Stimulated activated naive CD4-positive, alpha-beta T cell (primary cell): ENCODE measurements around the gene SLC35F6.
"Not testable (repeated sequence)": the region's sequence is repeated elsewhere in the genome, so short reads cannot be mapped to it uniquely, and the experiment has no call there.

Source experiments
- DNase-seq, 6 experiments: peaks; one replicate each; lab custom pipeline; 2025; lab: John Stamatoyannopoulos, UW

Gene SLC35F6

DNA sequence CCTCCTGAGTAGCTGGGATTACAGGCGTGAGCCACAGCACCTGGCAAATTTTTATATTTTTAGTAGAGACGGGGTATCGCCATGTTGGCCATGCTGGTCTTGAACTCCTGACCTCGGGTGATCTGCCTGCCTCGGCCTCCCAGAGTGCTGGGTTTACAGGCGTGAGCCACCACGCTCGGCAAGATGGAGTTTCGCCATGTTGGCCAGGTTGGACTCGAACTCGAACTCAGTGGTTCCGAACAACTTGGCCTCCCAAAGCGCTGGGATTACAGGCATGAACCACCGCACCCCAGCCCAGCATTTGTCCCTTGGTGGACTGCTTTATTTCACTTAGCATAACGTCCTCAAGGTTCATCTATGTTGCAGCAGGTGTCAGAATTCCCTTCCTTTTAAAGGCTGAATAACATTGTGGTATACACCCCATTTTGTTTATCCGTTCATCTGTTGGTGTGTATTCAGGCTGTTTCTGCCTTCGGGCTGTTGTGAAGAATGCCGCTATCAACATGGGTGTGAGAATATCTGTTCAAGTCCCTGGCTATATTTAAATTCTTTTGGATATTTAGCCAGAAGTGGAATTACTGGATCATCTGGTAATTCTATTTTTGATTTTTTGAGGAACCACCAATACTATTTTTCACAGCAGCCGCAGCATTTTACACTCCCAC, 20.6 kb downstream of the SLC35F6 start:
- DNase-seq = no peak

DNA sequence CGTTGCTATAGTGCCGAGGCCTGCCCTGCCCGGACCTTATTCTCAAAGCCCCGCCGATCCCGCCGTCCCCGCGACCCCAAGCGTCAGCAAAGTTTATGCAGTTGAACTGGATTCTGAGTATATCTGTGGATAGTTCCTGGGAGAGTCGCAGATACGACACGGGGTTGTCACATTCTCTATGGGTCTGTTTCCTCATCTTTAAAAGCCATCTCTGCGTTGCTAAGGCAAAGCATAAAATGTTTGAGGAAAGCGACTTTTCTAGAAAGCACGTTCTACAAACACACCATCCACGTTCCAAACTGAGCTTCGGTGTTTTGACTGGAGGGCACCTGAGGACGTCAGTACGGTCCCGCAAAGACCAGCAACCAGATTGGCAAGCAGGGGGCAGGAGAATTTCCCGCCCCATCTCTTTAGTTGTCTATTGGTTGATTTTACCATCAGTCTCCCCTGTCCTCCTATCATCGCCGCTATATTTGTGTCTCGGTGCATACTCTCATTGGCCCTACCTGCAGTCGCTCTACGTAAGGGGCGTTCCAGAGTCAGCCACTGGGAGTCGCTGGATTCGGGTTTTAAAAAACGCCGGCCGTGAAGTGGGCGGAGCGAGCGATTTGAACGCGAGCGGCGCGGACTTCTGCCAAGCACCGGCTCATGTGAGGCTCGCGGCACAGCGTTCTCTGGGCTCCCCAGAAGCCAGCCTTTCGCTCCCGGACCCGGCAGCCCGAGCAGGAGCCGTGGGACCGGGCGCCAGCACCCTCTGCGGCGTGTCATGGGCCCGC, 21.5 kb downstream of the SLC35F6 start, which contains the start of gene CENPA:
Gene CENPA (plus strand): TSS at position 626 of the 776 bp plus-strand sequence. CDS start 141 bp downstream, at position 767.
- peak; percentile 87 to 98 (median 94) for DNase-seq

DNA sequence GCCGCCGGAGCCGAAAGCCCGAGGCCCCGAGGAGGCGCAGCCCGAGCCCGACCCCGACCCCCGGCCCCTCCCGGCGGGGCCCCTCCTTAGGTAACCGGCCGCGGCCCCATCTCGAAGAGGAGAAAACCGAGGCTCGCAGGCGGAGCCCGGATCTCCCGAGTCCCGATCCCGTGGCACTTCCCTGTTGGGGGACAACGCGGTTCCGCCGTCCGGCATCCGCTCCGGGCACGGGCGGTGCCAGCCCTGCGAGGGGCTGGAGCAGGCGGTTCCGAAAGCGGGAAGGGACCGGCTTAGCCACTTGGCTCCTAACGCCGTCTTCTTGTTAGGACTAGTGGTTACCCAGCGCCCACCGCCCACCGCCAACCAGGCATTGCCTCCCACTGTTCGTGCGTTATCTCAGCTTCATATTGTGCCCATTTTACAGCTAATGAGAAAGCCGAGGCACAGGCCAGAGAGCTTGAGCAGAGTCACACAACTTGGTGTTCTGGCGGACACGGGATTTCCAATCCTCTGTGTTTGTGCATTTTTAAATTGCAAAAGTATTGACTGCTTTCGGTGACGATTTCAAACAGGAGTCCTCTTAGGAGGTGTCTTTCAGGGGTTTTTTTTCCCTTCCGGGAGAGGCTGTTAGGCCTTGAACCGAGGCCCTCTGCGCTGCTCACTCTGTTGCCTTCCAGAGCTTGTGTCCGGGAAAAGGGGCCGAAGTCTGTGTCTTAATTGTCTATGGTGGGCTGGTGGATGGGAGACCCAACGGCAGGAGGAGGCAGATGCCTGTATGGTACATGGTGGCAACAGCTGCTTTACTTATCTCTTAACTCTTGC, 22.3 kb downstream of the SLC35F6 start:
- peak in 2 of 6 experiments; percentile 14 to 25 for DNase-seq

GRCh38 chr2:26792720-26793119, 28.6 kb downstream of the SLC35F6 start:
- no peak for DNase-seq

GRCh38 chr2:26793518-26793917, 29.4 kb downstream of the SLC35F6 start:
- no peak for DNase-seq

DNA sequence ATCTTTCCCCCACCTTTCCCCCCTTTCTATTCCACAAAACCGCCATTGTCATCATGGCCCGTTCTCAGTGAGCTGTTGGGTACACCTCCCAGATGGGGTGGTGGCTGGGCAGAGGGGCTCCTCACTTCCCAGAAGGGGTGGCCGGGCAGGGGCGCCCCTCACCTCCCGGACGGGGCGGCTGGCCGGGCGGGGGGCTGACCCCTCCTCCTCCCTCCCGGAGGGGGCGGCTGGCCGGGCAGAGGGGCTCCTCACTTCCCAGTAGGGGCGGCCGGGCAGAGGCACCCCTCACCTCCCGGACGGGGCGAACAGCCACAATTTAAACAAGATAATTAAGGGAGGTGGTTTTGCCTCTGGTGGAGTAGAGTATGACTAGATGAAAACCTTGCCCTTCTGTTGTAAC, 31.1 kb downstream of the SLC35F6 start:
- not testable (repeated sequence) for DNase-seq

GRCh38 chr2:26801328-26801727, 37.2 kb downstream of the SLC35F6 start:
- DNase-seq = no peak

GRCh38 chr2:26801796-26802195, 37.7 kb downstream of the SLC35F6 start:
- DNase-seq = no peak

DNA sequence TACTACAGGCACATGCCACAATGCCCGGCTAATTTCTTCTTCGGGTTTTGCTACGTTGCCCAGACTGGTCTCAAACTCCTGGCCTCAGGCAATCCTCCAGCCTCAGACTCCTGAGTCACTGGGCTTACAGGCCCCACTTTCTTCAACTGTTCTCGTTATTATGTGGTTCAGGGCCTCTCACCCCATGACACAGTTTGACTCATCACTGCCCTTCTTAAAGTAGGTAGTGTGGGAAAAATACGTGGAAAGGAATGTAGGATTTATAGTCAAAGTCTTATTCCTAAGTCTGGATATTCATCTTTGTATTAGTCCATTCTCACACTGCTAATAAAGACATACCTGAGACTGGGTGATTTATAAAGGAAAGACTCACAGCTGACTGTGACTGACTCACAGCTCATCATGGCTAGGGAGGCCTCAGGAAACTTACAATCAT, 41.2 kb downstream of the SLC35F6 start:
- no peak for DNase-seq

DNA sequence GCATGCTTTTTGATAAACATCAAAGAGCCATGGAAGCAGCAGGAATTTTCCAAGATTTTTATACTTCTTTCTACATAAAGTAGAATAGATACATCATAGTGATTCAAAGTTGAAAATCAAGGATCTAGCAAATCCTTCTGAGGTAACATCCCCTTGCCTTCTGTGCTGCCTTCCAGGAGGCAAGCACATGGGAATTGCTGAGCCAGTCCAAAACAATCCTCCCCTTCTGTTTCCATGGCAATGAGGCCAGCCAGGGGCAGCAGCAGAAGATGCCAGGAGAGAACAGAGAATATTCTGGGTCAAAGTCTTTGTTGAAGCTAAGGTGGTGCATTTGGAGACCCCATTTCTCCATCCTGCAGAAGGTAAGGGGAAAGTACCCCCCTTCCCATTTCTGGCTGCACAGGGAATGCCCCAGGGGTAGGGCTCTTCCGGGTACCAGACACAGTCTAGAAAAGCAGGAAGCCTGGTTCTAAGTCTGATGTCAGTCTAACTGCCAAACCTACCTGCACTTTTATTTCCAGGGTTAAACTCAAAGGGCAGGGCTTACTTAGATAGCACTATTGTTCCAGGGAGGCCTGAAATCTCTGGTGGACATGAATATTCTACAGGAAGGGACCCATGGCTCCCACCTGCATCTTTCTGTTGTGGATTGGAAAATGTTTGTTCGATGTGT, 43.8 kb downstream of the SLC35F6 start:
- DNase-seq = no peak

- DNase-seq = no peak
Observed at GRCh38 chr2:26809211-26809610, 45.1 kb downstream of the SLC35F6 start.

DNA sequence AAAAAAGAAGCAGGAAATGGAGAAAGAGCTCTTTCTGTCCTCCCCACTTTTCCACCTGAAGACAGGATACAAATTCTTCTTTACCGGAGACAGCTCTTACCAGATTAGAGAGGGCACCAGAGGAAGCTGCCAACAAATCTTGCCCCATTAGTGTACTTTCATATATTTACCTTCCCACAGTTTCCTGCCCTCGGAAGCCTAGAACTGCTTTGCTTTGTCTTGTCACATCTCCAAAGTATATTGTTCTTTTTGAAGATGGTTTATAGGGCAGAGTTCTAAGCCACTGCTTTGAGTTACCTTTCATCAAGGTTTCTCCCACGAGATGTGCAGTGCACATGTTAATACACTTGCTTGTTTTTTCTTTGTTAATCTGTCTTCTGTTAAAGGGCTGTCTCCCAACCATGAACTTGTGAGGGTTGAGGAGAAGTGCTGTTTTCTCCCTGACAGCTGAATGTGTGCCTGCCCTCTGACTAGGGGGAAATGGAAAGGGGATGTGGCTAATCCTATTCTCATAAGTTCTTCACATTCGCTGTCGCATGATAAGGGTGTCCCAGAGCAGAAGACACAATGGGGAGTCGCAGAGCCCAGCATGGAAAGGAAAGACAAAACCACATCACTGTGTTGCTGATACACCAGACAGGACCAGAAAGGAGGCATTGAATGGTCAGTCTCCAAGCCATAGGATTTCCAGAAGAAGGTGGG, 45.9 kb downstream of the SLC35F6 start:
- peak in 3 of 6 experiments; percentile 61 to 71 (median 69) for DNase-seq

- no peak for DNase-seq
Observed at GRCh38 chr2:26811261-26811660, 47.2 kb downstream of the SLC35F6 start.

DNA sequence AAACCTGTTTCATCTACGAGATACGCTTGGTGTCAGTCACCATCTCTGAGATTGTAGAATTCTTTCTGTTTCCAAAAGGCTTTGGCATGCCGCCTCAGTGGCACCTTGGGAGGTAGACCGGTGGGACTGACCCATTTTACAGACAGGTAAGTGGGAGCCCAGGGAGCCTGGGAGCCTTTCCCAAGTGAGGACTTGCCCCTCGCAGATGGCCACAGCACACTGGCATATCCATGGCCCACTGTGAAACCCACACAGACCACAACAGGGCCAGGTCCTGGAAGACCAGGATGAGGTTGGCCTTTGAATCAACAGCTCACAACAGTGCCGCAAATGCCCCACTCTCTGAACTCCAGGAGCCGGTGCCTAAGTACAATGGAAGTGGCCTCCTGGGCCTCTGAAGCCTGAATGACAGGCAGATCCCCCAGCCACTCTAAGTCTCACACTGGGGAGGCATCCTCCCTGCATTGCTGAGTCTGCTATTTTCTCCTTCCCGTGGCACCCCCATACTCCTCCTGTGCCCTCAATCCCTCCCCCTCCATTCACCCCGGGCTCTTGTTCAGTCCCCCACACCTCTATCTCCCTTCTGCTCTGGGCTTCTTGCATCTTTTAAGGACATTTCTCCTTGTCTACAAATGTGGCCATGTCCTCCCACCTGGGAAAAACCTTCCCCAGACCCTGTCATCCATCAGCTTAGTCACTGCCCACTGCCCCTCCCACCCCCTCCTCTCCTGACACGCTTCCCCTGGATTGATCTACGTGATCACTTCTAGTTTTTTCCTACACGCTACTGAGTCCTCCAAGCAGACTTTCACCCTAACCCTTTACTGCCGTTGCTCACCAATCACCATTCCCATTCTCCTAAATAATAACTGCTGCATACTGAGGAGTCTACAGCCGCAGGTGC, 48.0 kb downstream of the SLC35F6 start:
- no peak for DNase-seq

- DNase-seq = no peak
Observed at GRCh38 chr2:26812731-26813130, 48.6 kb downstream of the SLC35F6 start.

DNA sequence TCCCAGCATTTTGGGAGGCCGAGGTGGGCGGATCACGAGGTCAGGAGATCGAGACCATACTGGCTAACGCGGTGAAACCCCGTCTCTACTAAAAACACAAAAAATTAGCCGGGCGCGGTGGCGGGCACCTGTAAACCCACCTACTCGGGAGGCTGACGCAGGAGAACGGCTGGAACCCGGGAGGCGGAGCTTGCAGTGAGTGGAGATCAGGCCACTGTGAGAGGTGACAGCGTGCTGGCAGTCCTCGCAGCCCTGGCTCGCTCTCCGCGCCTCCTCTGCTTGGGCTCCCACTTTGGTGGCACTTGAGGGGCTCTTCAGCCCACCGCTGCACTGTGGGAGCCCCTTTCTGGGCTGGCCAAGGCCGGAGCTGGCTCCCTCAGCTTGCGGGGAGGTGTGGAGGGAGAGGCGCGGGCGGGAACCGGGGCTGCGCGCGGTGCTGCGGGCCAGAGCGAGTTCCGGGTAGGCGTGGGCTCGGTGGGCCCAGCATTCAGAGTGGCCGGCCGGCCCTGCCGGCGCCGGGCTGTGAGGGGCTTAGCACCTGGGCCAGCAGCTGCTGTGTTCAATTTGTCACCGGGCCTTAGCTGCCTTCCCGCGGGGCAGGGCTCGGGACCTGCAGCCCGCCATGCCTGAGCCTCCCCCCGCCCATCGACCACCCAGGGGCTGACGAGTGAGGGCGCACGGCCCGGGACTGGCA, 50.1 kb downstream of the SLC35F6 start:
- DNase-seq = not testable (repeated sequence)

DNA sequence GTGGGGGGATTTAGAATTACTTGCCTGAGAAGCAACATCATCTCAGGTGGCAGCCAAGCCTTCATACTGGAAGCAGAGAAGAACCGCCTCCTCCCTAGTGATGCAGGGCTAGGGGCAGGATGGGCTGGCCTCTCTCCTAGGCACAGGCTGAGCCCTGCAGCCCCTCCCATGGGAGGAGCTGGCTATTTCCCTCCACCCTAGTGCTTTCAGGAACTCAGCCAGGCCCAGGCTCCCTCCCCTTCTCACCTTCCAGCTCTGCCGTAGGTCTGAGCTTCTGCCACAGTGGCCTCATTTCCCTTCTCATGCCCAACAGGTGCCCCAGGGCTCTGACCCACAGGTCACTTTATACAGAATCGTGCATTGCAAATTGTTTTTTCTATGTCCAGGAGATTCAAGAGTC, 52.8 kb downstream of the SLC35F6 start:
- DNase-seq = no peak

GRCh38 chr2:26818255-26818654, 54.2 kb downstream of the SLC35F6 start:
- DNase-seq = no peak

GRCh38 chr2:26818972-26819371, 54.9 kb downstream of the SLC35F6 start:
- DNase-seq = no peak

DNA sequence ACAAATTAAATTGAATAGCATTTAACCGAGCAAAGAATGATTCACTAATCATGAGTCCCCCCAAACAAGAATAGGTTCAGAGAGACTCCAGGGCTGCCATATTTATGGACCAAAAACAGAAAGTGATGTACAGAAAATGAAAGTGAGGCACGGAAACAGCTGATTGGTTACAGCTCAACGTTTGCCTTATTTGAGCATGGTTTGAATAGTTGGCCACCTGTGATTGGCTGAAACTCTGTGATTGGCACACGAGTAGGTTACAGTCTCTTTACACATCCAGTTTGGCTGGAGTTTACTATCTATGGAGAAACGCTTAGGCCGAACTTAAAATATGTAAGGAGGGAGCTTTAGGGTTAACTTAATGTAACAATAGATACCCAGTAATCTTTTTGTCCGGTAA, 56.8 kb downstream of the SLC35F6 start:
- DNase-seq = no peak
